ENCODE measurements around the gene ZFHX3.

ZFHX3 gene

DNA sequence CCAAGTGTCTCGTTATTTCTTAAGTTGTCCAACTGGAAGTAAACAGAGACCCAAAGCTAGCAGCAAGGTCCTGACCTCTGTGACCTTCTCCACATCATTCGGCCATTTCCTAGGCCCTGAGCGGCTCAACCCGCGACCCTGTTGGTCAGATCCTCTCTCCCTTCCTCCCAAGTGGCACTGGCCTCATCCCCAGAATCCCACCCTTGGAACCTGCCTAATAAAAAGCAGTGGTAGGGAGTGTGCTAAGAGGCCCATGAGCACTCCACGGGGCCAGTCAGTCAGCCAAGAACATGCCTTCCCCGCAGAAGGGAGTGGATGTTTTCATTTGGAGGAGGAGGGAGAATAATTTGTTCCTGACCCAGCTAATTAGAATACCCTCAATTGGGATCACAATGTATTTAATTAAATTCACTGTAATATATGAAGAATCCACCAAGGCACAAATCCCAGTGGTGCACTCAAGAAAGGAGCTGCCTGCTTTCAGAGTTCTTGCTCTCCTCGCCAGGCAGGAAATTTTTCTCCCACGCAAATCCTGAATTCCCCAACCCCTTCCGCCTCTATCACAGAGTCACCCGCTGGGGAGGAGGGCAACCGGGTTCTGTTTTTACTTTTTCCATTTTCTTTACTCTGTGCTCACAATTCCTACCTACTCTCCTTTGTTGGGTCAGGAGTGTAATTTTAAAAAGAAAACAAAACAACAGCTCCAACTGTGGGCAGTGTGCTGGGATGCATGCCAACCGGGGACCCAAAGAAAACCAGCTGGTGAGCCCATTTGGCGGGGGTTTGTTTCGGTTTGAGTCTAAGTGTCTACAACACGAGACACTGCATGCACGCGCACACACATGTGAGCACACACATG is 153.4 kb downstream of the ZFHX3 start:
- no peak overlapping the region for H3K4me3 ChIP-seq (ENCODE audit: low read length)
- no peak overlapping the region for H2AFZ ChIP-seq (ENCODE audit: low read depth, low read length)
- no peaks in the 10 kb centered on the region for H3K27me3 ChIP-seq (ENCODE audit: insufficient read depth, low read length)
- no peaks in the 10 kb centered on the region for H3K9me3 ChIP-seq (ENCODE audit: low read length)
- peaks cover 13% of the 10 kb centered on the region for H3K36me3 ChIP-seq (ENCODE audit: insufficient read depth, low read length)
- H3K4me1 ChIP-seq (ENCODE audit: insufficient read depth, low read length), result peaks cover 4% of the 10 kb centered on the region

DNA sequence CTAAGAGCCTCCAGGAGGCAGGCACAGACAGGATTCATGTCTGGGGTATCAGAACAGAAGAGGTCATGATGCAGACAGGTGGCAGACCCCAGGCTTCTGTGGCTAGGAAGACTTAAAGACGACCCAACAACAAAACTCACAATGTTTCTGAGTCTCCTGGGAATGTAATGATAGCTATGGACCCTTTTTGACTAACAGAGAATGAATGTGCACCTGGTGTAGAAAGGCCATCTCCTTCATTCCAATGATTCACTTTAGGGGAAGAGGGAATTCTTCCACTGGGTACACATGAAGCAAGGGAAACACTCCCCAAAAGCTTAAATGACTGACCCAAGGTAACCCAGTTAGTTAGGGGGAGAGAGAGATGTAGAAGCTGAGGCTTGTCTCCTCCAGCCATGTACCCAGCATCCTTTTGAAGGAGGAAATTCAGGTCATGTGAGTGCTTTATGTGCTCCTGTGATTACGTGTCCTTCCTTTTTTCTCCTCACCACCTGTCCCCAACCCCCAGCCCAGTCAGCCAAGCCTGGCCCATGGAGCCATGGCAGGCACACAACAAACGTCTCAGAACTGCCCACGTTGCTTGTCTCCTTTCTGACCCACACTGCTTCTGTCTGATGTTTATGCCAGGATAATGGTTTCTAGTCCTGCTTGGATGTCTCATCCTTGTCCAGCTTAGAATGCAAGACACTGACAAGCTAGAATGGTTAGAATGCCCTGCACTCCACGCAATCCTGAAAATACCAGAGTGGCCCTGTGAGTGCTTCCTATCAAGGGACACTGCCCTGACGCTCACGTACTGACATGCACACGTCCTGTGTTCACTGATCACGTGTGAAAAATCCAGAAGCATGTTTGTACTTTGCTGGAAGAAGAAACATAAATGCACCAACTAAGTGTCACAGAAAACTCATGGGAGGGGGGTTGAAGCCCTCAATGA is 156.4 kb downstream of the ZFHX3 start:
- Histone ChIP-seq H3K9me3 (ENCODE audit: low read length) (no peaks in the 10 kb centered on the region), H3K36me3 (ENCODE audit: insufficient read depth, low read length) (peaks cover 40% of the 10 kb centered on the region), H3K4me3 (ENCODE audit: low read length) (no peak overlapping the region), H3K27me3 (ENCODE audit: insufficient read depth, low read length) (no peaks in the 10 kb centered on the region), H3K4me1 (ENCODE audit: insufficient read depth, low read length) (peaks cover 13% of the 10 kb centered on the region), H2AFZ (ENCODE audit: low read depth, low read length) (no peak overlapping the region)

DNA sequence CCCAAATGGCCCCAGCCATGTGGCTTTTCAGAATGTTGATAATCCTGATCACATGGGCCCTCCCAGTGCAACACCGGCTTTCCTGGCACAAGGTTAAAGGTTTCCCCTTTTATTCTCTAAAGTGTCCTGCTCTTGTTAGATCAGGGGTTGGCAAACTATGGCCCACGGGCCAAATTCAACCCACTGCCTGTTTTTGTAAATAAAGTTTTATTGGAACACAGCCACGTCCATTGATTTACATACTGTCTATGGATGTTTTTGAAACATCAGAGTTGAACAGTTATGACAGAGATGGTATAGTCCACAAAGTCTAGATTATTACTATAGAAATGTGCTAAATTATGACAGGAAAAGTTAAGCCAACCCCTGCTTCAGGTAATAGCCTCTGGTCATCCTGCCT is 157.3 kb downstream of the ZFHX3 start:
- Histone ChIP-seq H2AFZ (ENCODE audit: low read depth, low read length) (no peak overlapping the region), H3K36me3 (ENCODE audit: insufficient read depth, low read length) (peaks cover 49% of the 10 kb centered on the region), H3K9me3 (ENCODE audit: low read length) (no peaks in the 10 kb centered on the region)

DNA sequence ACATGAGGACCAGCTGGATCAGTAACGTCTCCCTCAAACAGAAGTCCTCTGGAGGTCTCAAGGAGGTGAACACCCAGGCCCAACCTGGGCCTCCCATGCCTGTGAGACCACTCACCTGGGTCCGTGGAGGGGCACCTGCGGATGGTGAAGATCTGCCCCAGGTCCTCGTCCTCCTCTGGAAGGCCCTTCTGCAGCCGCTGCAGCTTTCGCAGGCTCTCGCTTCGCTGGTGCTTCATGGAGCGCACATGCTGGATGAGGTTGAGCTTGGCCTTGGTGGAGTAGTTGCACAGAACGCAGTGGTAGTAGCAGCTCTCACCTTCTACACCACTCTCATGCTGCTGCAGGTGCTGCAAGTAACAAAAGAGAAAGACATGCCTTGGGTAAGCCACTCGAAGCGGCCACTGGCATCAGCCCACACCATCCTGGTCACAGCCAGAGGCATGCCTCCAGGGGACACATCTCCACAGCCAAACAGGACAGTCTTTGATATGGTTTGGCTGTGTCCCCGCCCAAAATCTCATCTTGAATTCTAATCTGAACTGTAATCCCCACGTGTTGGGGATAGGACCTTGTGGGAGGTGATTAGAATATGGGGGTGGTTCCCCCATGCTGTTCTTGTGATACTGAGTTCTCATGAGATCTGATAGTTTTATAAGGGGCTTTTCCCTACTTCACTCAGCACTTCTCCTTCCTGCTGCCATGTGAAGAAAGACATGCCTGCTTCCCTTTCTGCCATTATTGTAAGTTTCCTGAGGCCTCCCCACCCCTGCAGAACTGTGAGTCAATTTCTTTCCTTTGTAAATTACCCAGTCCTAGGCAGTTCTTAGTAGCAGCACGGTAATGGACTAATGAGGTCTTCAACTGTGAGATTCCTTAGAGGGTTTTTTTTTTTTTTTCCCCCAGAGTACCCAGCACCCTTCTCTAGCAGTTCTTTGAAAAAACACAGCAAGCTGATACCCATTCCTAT is 158.0 kb downstream of the ZFHX3 start:
- no peaks in the 10 kb centered on the region for H3K27me3 ChIP-seq (ENCODE audit: insufficient read depth, low read length)
- no peak overlapping the region for H3K4me3 ChIP-seq (ENCODE audit: low read length)
- H3K36me3 ChIP-seq (ENCODE audit: insufficient read depth, low read length), result peaks cover 56% of the 10 kb centered on the region
- peaks cover 15% of the 10 kb centered on the region for H3K4me1 ChIP-seq (ENCODE audit: insufficient read depth, low read length)
- no peak overlapping the region for H2AFZ ChIP-seq (ENCODE audit: low read depth, low read length)
- H3K9me3 ChIP-seq (ENCODE audit: low read length), result no peaks in the 10 kb centered on the region

More for the DNA sequence above, 157.3 kb downstream of the ZFHX3 start:
- no peaks in the 10 kb centered on the region for H3K27me3 ChIP-seq (ENCODE audit: insufficient read depth, low read length)
- H3K4me3 ChIP-seq (ENCODE audit: low read length), result no peak overlapping the region
- H3K4me1 ChIP-seq (ENCODE audit: insufficient read depth, low read length), result peaks cover 15% of the 10 kb centered on the region

DNA sequence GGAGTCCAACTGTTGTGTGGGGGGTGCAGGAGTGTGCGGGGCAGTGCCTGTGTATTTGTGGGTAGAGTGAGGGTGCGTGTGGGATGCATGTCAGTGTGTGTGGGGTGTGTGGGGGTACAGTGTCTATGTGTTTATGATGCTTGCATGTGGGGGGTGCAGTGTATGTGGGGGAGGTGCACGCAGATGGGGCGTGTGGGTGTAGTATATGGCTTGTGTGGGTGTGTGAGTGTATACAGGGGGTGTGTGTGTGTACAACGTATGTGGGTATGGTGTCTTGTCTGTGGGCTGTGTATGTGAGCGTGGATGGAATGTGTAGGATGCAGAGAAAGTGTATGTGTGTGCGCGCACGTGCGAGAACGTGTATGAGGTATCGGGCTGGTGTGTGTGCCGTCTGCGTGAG is 160.4 kb downstream of the ZFHX3 start:
- Histone ChIP-seq H3K27me3 (ENCODE audit: insufficient read depth, low read length) (no peaks in the 10 kb centered on the region), H2AFZ (ENCODE audit: low read depth, low read length) (no peak overlapping the region), H3K4me3 (ENCODE audit: low read length) (no peak overlapping the region), H3K4me1 (ENCODE audit: insufficient read depth, low read length) (peaks cover 15% of the 10 kb centered on the region), H3K9me3 (ENCODE audit: low read length) (no peaks in the 10 kb centered on the region), H3K36me3 (ENCODE audit: insufficient read depth, low read length) (peaks cover 66% of the 10 kb centered on the region)

DNA sequence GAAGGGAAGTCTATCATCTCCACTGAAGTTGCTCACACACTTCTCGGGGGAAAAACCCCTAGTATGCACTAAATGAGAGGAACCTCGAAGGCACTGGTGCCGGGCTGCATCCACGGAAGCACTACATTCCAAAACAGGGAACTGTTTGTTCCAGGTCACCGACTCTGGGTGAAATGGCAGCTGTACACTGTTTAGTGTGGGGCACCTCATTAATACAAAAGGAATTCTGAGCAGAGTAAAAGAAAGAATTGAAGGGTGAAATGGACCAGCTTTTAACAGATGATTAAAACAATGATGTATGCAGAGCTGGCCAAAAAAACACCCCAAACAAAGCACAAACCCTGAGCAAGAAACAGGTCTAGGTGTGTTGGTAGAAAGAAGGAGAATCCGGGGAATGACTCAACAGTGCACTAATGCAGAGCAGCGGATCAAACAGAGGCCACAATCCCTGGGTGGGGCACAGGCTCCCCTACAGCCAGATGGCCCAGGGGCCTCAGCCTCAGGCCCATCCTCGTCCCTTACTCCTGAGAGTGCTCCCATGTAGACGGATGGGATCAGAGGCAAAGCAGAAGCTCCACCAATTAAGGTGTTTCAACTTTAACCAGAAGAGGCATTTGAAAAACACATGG is 161.5 kb downstream of the ZFHX3 start:
- no peak overlapping the region for H2AFZ ChIP-seq (ENCODE audit: low read depth, low read length)
- peaks cover 64% of the 10 kb centered on the region for H3K36me3 ChIP-seq (ENCODE audit: insufficient read depth, low read length)
- no peaks in the 10 kb centered on the region for H3K27me3 ChIP-seq (ENCODE audit: insufficient read depth, low read length)
- peaks cover 15% of the 10 kb centered on the region for H3K4me1 ChIP-seq (ENCODE audit: insufficient read depth, low read length)
- H3K9me3 ChIP-seq (ENCODE audit: low read length), result no peaks in the 10 kb centered on the region
- H3K4me3 ChIP-seq (ENCODE audit: low read length), result no peak overlapping the region

DNA sequence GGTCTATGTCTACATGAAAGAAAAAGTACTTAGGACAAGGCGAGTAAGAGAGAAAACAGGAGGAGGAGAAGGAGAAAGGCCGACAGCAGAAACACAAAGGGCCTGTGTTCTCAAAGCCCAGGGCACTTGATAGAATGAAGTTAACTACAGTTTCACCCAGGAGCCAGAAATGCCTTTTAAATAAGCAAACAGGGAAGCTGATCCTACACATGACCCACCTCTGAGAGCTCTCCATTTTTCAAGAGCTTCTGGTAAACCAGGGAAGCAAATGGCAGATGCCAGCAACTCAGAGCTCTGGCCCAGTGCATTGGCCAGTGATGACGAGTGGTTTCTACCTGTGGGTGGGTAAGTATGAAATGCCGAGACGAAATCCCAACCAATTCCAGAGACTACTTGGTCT is 163.4 kb downstream of the ZFHX3 start:
- Histone ChIP-seq H3K4me1 (ENCODE audit: insufficient read depth, low read length) (peaks cover 15% of the 10 kb centered on the region), H3K4me3 (ENCODE audit: low read length) (no peak overlapping the region), H3K27me3 (ENCODE audit: insufficient read depth, low read length) (no peaks in the 10 kb centered on the region), H2AFZ (ENCODE audit: low read depth, low read length) (no peak overlapping the region), H3K36me3 (ENCODE audit: insufficient read depth, low read length) (peaks cover 59% of the 10 kb centered on the region), H3K9me3 (ENCODE audit: low read length) (no peaks in the 10 kb centered on the region)

DNA sequence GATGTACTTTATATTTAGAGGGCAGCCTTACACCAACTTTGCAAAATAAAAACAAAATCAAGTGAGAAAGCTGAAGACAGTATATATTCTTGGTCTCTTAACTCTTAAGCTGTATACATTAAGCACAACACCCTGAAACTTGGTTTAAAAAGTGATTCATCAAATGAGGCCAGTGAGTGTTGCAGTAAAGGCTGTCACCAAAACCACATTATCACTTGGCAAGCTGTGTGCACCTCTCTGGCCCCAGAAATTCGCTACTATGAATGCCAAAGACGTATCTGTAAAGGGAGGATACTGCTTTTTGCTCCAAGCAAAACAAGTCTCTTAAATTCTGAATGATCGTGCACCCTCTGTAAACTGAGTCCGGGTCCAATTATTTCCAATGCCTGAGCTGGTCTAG is 163.9 kb downstream of the ZFHX3 start:
- no peak overlapping the region for H3K4me3 ChIP-seq (ENCODE audit: low read length)
- peaks cover 56% of the 10 kb centered on the region for H3K36me3 ChIP-seq (ENCODE audit: insufficient read depth, low read length)

DNA sequence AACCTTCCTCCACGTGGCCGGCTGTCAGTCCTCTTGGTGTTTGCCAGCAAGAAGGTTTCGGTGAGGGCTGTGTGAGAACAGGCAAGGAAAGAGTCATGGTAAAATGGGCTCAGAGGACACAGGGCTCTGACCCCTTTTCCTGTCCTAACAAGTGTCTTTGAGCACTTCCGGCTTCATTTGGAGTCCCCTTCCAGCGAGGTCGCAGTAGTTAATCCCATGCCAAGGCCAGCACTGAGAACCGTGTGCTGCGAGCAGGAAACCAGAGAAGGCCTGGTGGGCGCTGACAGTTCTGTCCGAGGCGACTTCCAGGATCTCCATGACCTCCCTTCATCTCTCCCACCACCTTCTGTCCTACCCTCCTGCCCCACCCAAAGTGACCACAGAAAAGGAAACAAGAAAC is 168.1 kb downstream of the ZFHX3 start:
- Histone ChIP-seq H3K4me1 (ENCODE audit: insufficient read depth, low read length) (peaks cover 13% of the 10 kb centered on the region), H3K27me3 (ENCODE audit: insufficient read depth, low read length) (no peaks in the 10 kb centered on the region), H3K4me3 (ENCODE audit: low read length) (no peak overlapping the region), H3K9me3 (ENCODE audit: low read length) (no peaks in the 10 kb centered on the region), H2AFZ (ENCODE audit: low read depth, low read length) (no peak overlapping the region), H3K36me3 (ENCODE audit: insufficient read depth, low read length) (peaks cover 19% of the 10 kb centered on the region)

More for the DNA sequence above, 163.9 kb downstream of the ZFHX3 start:
- no peaks in the 10 kb centered on the region for H3K9me3 ChIP-seq (ENCODE audit: low read length)
- no peak overlapping the region for H2AFZ ChIP-seq (ENCODE audit: low read depth, low read length)
- no peaks in the 10 kb centered on the region for H3K27me3 ChIP-seq (ENCODE audit: insufficient read depth, low read length)
- H3K4me1 ChIP-seq (ENCODE audit: insufficient read depth, low read length), result peaks cover 15% of the 10 kb centered on the region

DNA sequence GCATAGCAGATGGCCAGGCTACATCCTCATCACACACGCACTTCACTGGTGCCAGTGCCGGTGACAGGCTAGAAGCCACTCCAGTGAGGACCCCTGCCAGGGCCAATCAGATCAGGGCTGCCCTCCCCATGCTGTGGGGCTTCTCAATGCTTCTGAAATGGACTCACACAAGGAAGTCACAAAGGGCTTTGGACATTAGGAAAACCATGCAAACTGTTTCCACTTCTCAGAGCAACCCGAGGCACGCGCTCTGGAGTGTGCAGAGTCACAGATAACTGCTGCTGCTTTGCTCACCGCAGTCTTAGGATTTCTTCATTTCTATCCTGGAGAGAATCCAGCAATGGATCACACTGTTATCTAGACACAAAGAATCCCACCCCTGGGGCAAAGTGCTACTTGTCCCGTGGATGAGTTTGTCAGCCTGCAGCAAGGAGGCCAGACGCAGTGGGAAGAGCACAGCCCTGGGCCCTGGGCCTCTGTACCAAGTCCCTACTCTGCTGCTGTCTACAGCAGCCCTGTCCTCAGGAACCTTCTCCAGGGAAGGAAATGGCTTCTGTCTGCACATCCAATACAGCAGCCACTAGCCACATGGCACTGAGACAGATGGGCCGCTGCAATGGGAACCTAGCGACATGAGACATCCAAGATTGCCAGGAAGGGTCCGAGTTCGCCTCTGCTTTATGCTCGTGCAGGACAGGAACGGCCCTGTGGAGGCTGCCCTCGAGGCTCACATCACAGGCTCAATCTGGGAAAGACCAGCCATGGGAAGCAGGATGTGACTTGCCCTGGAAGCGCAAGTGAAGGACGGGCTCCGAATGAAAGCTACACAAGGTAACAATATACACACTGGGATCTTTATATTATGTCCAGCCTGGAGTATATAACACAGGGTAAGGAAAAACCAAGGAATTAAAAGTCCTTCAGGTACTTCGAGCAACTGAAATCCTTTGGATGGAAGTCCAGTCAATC is 169.3 kb downstream of the ZFHX3 start:
- Histone ChIP-seq H3K36me3 (ENCODE audit: insufficient read depth, low read length) (peaks cover 15% of the 10 kb centered on the region), H3K4me3 (ENCODE audit: low read length) (no peak overlapping the region), H3K27me3 (ENCODE audit: insufficient read depth, low read length) (no peaks in the 10 kb centered on the region), H2AFZ (ENCODE audit: low read depth, low read length) (no peak overlapping the region), H3K9me3 (ENCODE audit: low read length) (peaks cover 2% of the 10 kb centered on the region), H3K4me1 (ENCODE audit: insufficient read depth, low read length) (peaks cover 13% of the 10 kb centered on the region)

DNA sequence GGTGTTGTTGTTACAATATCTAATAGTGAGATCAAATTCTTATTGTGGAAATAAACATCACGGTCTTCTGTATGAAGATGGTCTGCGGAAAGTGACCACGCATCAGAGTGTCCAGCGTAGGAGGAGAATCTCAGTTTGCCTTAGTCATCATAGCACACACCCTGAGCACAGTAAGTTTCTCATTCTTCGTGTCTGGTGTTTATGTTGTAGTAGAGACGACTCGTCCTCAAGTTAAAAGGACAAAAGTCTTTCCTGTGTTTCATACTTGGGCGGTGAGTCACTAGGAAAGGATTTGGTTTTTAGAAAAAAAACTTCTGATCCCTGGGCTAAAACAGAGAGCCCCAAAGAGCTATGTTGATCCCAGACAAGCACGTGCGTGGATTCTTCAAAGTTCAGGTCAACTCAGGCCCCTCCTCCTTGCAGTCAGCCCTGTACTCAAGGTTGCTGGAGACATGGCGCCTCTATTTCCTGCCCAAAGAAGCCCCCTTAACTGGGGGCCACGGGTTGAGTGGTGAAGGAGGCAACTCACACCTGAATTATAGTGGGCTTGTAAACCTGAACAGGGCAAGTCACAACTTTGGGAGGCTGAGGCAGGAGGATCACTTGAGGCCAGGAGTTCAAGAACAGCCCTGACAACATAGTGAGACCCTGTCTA is 170.4 kb downstream of the ZFHX3 start:
- H2AFZ ChIP-seq (ENCODE audit: low read depth, low read length), result no peak overlapping the region
- no peaks in the 10 kb centered on the region for H3K27me3 ChIP-seq (ENCODE audit: insufficient read depth, low read length)
- peaks cover 13% of the 10 kb centered on the region for H3K36me3 ChIP-seq (ENCODE audit: insufficient read depth, low read length)
- H3K9me3 ChIP-seq (ENCODE audit: low read length), result peaks cover 2% of the 10 kb centered on the region
- no peak overlapping the region for H3K4me3 ChIP-seq (ENCODE audit: low read length)
- peaks cover 13% of the 10 kb centered on the region for H3K4me1 ChIP-seq (ENCODE audit: insufficient read depth, low read length)

Measured in neuron (in vitro differentiated cells).